Germinal center (tissue), 1 donor: ENCODE data around the gene PNMT.
A peak's percentile ranks its signal among the peaks of the same experiment; 100 is the strongest.

ENCODE experiments used
- DNase-seq: peaks from one replicate; pipeline ENCODE4 v3.0.0; 2012; ENCODE audit warnings: mixed read lengths, low spot score

Gene PNMT

DNA sequence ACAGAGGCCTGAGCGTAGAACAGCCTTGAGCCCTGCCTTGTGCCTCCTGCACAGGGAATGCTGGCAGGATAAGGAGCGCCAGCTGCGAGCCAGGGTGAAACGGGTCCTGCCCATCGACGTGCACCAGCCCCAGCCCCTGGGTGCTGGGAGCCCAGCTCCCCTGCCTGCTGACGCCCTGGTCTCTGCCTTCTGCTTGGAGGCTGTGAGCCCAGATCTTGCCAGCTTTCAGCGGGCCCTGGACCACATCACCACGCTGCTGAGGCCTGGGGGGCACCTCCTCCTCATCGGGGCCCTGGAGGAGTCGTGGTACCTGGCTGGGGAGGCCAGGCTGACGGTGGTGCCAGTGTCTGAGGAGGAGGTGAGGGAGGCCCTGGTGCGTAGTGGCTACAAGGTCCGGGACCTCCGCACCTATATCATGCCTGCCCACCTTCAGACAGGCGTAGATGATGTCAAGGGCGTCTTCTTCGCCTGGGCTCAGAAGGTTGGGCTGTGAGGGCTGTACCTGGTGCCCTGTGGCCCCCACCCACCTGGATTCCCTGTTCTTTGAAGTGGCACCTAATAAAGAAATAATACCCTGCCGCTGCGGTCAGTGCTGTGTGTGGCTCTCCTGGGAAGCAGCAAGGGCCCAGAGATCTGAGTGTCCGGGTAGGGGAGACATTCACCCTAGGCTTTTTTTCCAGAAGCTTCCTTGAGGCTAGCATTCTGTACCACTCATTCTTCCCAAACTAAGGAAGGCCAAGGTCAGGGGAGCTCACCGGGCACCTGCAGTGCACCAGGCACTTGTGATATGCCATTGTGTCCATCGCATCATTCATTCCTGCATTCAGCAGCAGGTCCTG is 1.9 kb downstream of the PNMT start:
- no peak for DNase-seq

DNA sequence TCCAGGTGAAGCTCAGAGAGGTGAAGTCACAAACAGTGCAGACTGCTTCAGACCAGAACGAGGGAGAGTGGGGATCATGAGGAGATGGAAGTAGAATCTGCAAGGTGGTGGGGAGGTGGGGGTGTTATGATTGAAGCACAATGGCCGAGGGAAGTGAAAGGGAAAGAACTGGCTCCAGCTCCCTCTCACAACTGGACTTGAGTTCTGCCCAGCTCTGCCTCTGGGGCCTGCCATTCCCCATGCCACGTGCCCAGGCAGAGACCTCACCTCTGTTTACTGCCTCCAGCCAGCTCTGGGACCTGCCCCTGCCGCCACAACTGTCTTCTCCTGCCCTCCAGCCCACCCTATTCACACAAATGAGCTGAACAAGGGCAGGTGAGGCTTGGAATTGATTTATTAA is 2.5 kb downstream of the PNMT start:
- DNase-seq, result no peak

DNA sequence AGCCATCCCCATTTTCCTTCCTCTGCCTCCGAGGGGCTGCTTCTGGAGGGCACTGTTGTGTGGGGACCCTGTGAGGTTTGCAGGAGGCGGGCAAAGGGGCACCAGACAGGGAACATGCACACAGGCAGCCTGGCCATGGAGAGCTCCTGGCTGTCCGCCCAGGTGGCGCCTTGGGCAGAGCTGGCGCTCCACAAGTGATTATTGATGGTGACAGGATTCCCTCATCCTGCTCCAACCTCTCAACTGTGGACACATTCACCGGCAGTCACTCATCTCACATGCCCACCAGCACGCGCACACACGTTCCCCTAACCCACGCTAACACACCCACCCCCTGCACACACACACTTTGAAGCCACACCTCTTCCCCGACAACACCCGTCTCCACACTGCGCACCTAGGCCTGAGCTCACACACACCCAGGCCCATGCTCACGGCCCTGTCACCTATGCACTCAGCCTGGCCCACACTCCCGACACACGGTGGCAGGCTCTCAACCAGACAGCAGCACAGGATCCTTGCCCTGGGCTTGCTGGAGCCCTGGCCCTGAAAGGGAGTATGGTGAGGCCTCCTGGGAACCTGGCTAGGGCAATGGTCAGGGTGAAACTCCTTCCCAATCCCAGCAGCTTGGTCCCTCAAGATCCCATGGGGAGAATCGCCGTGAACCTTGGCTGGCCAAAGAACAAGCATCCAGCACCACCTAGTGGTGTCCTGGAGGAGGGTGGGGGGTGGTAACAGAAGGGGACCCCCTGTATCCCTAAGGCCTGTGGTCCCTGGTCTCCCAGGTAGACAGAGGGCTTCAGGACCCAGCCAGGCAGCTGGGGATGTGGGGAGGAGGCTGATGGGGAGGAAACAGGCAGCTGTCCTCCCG is 3.6 kb downstream of the PNMT start:
- DNase-seq, result peak; percentile 57

DNA sequence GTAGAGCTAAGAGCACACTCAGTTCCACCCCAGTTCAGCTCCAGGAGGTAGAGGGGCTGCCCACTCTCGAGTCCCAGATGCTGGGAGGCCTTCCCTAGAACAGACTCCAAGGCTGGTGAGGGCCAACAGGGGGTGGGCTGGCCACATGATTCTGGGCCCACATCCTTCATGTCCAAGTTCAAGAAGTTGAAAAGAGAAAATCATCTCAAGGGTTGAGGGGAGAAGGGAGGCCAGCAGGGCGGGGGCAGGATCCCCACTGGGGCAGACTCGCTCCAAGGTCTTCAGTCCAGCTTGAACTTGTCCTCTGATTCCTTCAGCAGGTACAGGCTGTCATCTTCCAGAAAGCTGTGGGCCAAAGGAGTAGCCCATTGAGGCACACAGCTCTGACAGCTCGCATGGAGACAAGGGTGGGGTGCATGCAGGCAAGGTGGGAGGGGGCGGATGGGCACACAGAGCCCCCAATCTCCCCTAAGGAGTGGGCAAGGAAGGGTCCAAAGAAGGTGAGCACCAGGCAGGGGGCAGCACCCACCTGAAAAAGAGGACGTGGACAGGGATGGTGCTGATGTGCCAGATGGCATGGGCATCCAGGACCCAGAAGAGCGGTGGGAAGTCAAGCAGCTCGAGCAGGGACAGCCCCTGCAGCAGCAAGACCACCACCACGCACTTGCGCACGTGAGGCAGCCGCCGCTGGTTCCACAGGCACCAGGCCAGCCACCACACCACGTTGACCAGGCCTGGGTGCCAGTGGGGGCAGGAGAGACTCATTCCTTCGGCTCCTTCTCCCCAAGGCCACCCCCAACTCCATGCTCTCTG is 4.5 kb downstream of the PNMT start:
- DNase-seq, result no peak

DNA sequence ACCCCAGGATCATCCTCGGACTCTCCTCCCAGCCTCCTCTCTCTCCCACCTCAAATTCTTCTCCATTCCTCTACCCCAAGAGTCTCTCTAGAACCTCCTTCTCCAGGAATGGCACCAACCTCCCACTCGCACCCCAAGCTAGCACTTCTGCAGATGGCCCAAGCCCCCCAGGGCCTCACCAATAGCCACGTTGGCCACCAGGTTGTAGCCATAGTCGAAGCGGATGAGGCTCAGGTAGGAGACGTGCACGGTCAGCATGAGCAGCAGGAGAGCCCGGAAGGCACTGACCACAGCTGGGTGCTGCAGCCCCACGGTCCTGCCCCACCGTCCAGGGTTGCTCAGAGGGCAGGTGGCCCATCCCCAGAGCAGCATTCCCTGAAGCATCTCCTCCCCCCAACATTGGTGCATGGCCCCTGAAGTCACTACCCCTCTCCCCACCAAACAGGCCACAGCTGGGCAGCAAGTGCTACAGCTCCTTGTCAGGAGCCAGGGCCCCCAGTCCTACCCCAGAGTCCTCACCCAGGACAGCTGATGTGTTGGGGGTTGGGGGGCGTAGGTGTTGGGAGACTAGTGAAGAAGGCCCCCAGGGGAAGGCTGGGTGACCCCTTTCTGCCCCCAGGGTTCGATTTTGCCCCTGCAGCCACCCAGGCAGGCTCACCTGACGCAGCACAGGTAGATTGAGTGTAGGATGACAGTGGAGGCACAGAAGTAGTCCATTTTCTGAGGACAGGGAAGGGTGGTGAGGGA is 5.3 kb downstream of the PNMT start:
- no peak for DNase-seq

DNA sequence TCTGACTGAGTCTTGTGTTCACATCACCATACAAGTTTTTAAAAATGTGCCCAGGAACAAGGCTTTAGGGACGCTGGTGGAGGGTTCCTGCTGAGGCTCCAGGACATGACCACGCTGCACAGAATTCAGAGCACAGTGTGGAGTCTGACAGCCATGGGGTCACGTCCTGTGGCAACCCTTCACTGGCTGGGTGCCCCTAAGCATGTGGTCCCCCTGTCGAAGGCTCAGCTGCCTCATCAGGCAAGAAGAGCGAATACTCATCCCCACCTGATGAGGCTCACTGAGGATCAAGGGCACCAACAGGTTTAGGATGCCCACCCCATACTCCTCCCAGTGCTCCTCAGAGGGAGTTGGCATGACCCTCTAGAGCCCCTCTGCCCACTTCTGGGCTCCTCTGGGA is 5.9 kb downstream of the PNMT start:
- DNase-seq, result no peak

DNA sequence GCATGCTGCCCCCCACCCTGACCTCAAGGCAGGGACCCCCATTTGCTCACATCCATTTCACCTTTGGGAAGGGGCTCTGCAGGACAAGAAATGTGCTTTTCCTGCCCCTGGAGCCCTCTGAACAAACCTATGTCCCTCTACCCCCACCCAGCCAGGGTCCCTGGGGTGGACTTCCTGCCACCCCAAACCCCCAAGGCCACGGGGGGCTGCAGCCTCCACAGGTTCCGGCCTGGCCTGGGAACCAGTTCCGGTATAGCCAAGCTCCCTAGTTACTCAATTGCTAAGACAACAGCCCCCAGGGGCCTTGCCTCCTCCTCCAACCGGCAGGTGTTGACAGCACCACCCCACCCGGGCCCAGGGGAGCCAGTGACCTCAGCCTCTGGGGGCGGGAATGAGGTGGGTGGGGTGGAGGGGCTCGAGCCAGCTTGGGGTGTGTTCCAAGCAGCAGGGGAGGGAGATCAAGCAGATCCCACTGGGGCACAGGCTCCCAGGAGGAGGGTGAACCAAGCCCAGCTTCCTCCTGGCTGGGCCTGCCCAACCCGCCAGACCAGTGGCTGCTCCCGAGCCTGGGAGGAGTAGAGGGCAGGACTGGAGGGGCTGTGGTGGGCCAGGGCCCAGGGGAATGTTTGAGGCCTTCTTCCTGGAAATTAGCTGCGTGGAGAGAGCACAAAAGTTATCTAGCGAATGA is 6.6 kb downstream of the PNMT start:
- DNase-seq, result peak; percentile 42

DNA sequence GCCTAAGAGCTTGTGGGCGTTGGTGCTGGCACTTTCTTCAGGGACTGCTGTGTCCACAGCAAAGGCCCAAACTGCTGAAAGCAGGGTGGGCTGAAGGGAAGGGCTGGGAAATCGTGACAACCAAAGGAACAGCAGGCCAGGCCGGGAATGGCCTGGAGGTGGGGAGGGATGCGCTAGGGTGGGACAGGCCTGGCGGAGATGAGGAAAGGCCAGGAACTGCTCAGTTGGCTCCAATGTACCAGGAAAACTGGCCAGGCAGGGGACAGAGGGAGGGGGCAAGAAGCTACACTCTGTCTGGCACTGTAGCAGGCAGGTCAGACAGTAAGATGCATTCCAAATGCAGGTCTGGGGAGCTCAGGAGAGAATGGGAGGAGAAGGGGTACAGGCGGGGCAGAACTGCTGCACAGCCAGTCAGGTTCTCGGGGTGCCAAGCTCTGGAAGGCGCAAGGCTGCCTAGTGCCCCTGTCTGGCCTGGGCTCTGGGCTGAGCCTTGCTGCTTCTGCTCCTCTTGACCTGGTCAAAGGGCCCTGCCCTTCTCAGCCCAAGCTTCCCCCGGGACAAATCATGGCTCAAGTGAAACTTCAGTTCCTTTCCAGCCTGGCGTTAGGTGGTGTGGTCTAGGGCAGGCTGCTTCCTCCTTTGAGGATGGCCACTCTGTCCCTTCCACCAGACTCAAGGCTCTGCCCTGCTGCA is 7.3 kb downstream of the PNMT start:
- DNase-seq, result no peak

DNA sequence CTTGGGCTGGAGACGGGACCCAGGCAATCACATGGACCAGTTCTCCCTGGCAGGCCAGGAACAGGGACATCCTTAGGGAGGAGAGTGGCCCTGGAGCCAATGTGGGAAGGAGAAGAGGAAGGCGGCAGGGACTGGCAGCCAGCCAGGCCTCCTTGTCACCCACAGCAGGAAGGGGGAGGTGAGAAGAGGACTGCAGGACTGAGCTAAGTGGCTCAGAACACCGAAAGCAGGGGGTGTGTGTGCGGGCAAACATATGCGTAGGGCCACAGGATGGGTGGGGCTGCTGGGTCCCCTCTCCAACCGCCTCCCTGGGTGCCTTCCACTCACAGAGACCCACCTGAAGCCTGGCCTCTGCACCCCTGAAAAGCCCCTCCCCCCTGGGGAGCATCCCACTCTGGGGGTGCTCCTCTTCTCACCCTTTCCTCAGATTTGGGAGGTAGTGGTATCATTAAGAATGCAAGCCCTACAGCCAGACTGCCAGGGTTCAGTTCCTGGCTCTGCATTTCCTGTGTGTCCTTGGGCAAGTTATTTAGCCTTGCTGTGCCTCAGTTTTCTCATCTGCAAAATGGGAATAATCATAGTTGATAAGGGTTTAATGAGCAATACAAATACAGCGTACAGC is 8.1 kb downstream of the PNMT start:
- DNase-seq, result no peak

DNA sequence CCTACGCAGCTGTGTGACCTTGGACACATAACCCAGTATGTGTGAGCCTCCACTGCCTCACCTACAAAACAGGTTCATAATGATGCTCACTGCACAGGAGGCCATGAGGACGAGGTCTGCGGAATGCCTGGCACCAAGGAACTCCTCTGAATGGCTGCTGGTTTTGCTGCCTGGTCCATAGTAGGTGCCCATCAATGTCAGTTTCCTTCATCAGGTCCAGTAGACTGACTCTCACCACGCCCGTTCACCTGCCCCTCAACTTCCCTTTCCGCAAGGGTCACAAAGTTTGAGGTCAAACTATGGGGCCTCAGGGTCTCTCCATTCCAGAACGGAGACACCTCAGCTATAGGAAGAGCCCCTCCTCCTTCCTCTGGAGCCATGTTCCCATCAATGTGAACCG is 8.8 kb downstream of the PNMT start:
- no peak for DNase-seq

DNA sequence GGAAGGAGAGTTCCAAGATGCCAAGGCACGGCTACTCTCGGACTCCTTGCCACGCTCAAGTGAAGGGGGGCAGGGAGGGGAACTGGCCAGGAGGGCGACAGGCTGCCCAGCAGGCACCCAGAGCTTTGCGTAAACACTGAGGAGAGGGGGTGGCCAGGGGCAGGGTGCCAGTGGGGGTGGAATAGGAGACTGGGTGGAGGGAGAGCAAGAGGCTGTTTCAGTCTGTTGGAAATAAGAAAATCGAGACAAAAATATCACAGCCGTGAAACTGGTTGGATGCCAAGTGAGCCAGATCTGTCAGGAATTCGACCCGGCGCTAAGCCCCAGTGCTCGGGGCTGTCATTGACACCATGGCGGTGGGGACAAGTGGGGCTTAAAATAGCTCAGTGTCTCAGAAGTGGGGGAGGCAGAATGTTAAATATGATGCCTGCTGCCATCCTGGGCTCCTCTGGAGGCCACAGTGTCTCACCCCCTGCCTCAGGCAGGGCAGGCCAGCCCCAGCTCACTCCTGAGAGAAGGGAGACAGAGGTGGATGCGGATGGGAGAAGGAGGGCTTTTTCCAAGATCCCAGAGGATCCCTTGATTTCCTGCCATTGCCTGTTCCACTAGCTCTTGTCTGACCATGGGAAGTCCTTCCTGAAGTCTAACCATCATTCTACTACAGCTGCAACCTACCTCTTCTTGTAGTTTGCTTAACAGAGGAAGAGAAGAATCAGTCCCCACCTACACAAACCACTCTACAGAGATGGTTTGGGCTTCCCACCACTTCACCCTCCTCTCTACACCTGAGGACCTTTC is 9.5 kb downstream of the PNMT start:
- no peak for DNase-seq

DNA sequence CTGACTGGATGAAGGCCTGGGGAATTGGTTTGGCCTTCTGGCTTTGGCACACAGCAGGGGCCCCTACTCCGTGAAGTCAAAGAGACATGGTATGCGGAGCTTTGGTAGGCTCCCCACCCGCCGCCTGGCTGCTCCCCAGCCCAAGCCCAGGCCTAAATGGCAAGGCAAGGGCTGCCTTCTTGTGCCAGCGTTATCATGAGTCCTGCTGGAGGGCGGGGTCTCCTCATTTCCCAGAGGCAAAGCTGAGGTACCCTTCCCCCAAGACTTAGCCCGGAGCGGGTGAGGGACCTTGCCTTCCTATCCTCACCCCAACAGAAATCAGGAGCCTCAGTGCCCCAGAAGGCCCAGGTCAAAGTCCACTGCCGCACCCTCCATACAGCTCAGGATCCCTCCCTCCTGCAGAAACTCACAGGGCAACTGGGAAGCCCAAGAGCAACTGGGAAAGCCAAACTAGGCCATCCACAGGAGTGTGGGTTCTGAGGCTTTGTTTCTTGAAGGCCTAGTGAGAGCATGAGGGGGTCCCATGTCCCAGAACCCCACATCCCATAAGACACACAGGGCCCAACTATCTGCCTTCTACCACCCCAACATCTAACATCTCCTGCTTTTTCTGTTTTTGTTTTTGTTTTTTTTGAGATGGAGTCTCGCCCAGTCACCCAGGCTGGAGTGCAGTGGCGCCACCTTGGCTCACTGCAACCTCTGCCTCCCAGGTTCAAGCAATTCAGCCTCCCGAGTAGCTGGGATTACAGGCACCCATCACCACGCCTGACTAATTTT is 10.3 kb downstream of the PNMT start:
- DNase-seq, result no peak

DNA sequence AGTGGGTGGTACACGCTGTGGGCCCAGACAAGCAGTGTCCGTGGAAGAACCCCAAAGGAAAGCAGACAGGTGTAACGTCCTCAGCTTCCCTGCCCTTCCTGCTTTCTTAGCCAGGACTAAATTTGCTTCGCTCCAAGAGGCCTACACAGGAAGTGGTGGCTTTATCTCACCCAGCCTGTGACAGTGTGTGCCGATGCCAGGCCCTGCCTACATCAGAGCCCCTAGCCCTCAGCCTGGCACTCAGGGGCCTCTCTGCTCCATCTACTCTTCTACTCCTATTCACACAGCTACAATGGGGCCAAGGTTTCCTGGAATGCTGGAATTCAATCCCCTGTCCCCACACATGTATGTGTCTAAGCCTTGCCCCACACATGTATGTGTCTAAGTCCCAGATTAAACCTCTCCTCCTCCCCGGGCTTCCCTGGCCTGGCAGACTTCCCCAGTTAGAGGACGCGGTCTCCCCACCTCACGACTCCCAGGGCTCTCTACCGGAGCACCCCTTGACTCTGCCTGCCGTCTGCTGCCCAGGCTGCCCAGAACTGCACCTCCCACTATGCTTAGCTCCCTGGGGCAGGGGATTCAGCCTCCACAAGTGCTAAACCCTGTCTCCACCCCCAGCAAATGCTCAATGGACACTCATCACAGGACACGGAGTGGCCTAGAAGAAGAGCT is 11.4 kb downstream of the PNMT start:
- DNase-seq, result peak; percentile 40

DNA sequence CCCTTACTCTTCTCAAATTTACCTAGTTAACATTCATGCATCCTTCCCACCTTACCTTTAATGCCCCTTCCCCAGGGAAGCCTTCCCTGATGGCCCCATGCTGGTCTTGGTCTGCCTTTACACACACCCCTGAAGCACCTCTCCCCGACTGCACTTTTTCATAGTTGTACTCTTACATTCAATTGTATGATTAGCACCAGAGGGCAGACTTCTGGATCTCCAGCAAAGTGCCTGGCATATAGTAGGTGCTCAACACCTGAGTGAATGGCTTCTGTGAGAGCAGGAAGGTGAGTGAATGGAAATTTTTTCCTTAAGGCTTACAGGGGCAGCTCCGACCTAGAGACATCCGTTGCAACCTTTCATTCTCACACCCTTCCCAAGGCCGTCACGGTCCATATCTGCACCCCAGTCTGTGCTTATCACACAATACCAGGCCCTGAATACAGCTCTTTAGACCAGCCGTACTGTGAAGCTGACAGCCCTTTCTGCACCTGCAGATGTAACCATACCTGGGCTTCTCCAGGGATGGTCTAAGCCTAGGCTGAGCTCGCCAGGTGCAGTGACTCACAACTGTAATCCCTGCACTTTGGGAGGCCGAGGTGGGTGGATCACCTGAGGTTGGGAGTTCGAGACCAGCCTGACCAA is 15.2 kb downstream of the PNMT start:
- DNase-seq, result no peak

DNA sequence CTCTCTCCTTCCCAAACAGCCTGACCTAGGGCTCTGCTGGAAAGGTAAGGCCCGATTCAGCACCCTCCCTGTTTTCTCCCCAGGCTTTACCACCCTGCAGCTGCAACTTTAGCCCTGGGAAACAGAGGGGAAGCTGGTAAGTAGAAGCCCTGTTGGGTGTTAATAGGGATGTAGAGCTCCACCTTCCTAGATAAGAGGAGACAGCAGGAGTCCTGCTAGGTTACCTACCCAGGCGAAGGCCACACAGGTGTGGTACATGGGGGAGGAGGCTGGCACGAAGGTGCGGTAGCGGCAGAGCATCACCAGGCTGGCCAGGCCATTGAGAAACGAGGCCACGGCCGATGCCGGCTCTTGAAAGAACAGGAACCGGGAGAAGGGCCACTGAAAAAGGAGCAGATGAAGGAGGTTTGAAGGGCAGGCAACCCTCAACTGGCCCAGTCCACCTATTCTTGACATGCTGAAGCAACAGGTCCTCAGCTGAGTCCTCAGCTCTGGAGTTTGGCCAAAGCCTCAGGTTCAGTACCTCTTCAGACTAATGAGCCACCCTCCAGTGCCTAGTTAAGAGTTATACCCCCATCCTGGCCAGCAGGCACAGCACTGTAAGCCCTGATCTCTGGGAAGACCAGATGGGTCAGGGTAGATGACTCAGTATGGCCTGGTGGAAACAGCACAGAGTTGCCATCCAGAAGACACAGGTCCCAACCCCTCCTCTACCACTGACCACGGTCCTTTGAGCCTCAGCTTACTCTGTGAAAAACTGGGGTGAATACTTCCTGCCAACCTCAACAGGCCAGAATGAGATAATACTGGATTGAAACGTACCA is 16.3 kb downstream of the PNMT start:
- DNase-seq, result no peak

DNA sequence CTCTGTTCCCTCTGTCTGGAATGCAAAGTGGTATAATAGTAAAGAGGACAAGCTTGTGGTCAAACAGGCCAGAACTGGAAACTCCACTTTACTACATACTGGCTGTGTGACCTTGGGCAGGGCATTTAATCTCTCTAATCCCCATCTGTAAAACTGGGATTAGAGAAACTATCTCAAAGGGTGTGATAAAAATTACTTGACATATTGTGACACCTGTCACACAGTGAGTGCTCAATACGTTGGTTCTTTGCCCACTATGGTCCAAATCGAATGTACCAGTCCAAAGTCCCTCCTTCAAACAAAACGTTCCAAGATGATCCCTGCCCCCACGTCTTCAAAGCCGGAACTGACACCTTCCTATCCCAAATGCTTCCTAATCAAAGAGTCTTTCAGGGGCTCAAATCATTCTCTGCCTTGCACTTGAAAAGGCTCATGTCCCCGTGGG is 18.9 kb downstream of the PNMT start:
- DNase-seq, result no peak
